Mucosa of stomach (tissue), 1 donor: ENCODE results near the gene SLC22A5.

Source experiments
- H3K27me3 ChIP-seq: one replicate; pipeline ENCODE4 v1.7.0; 2013; ENCODE audit warnings: mild to moderate bottlenecking, low read length; ENCODE audit not compliant: control insufficient read depth, insufficient read depth
- H3K36me3 ChIP-seq: one replicate; pipeline ENCODE4 v1.7.0; 2013; ENCODE audit warnings: low read length; ENCODE audit not compliant: control insufficient read depth, insufficient read depth
- H3K4me1 ChIP-seq: one replicate; pipeline ENCODE4 v1.7.0; 2013; ENCODE audit warnings: mild to moderate bottlenecking, low read length; ENCODE audit not compliant: control insufficient read depth, insufficient read depth
- H3K4me3 ChIP-seq: one replicate; pipeline ENCODE4 v1.7.0; 2013; ENCODE audit warnings: low read length
- H3K9ac ChIP-seq: one replicate; pipeline ENCODE4 v1.7.0; 2013; ENCODE audit warnings: mild to moderate bottlenecking, low read length, moderate library complexity
- H3K9me3 ChIP-seq: one replicate; pipeline ENCODE4 v1.7.0; 2013; ENCODE audit warnings: mild to moderate bottlenecking, low read length, moderate library complexity; ENCODE audit not compliant: control insufficient read depth
- donor health status: Pancreatic carcinoma.

Gene SLC22A5

GRCh38 chr5:132344775-132345514, 24.6 kb upstream of the SLC22A5 start:
- H3K27me3 ChIP-seq = no peaks in the 10 kb centered on the region
- H3K9me3 ChIP-seq = no peaks in the 10 kb centered on the region
- no peaks in the 10 kb centered on the region for H3K4me1 ChIP-seq
- H3K4me3 ChIP-seq = no peak overlapping the region
- no peaks in the 10 kb centered on the region for H3K36me3 ChIP-seq
- H3K9ac ChIP-seq = no peak overlapping the region

GRCh38 chr5:132353486-132353995, 16.0 kb upstream of the SLC22A5 start:
- Histone ChIP-seq H3K4me3 (no peak overlapping the region), H3K27me3 (no peaks in the 10 kb centered on the region), H3K36me3 (no peaks in the 10 kb centered on the region), H3K4me1 (no peaks in the 10 kb centered on the region), H3K9me3 (no peaks in the 10 kb centered on the region), H3K9ac (no peak overlapping the region)

- Histone ChIP-seq H3K9ac (no peak overlapping the region), H3K4me1 (no peaks in the 10 kb centered on the region), H3K9me3 (no peaks in the 10 kb centered on the region), H3K36me3 (no peaks in the 10 kb centered on the region), H3K4me3 (no peak overlapping the region), H3K27me3 (no peaks in the 10 kb centered on the region)
Observed at GRCh38 chr5:132354381-132355139, 14.9 kb upstream of the SLC22A5 start.

GRCh38 chr5:132355140-132355765, 14.3 kb upstream of the SLC22A5 start:
- Histone ChIP-seq H3K9ac (no peak overlapping the region), H3K27me3 (no peaks in the 10 kb centered on the region), H3K4me3 (no peak overlapping the region), H3K36me3 (no peaks in the 10 kb centered on the region), H3K9me3 (no peaks in the 10 kb centered on the region), H3K4me1 (no peaks in the 10 kb centered on the region)

- Histone ChIP-seq H3K27me3 (no peaks in the 10 kb centered on the region), H3K9ac (no peak overlapping the region), H3K4me3 (no peak overlapping the region), H3K9me3 (no peaks in the 10 kb centered on the region), H3K36me3 (no peaks in the 10 kb centered on the region), H3K4me1 (no peaks in the 10 kb centered on the region)
Observed at GRCh38 chr5:132358775-132359174, 10.7 kb upstream of the SLC22A5 start.

GRCh38 chr5:132362086-132362485, 7.4 kb upstream of the SLC22A5 start:
- no peaks in the 10 kb centered on the region for H3K27me3 ChIP-seq
- H3K9ac ChIP-seq = no peak overlapping the region
- no peak overlapping the region for H3K4me3 ChIP-seq
- H3K4me1 ChIP-seq = no peaks in the 10 kb centered on the region
- H3K9me3 ChIP-seq = no peaks in the 10 kb centered on the region
- no peaks in the 10 kb centered on the region for H3K36me3 ChIP-seq

GRCh38 chr5:132363431-132364112, 5.9 kb upstream of the SLC22A5 start:
- Histone ChIP-seq H3K27me3 (no peaks in the 10 kb centered on the region), H3K4me1 (no peaks in the 10 kb centered on the region), H3K9me3 (no peaks in the 10 kb centered on the region), H3K4me3 (no peak overlapping the region), H3K36me3 (no peaks in the 10 kb centered on the region), H3K9ac (no peak overlapping the region)

- H3K4me3 ChIP-seq = no peak overlapping the region
- H3K36me3 ChIP-seq = no peaks in the 10 kb centered on the region
- H3K4me1 ChIP-seq = no peaks in the 10 kb centered on the region
- H3K9me3 ChIP-seq = no peaks in the 10 kb centered on the region
- no peak overlapping the region for H3K9ac ChIP-seq
- H3K27me3 ChIP-seq = no peaks in the 10 kb centered on the region
Observed at GRCh38 chr5:132364319-132364718, 5.2 kb upstream of the SLC22A5 start.

- H3K4me3 ChIP-seq = no peak overlapping the region
- H3K27me3 ChIP-seq = no peaks in the 10 kb centered on the region
- no peaks in the 10 kb centered on the region for H3K36me3 ChIP-seq
- no peaks in the 10 kb centered on the region for H3K9me3 ChIP-seq
- peaks cover under 1% of the 10 kb centered on the region for H3K4me1 ChIP-seq
- no peak overlapping the region for H3K9ac ChIP-seq
Observed at GRCh38 chr5:132365213-132365612, 4.3 kb upstream of the SLC22A5 start.

- peaks cover 28% of the 10 kb centered on the region for H3K4me1 ChIP-seq
- H3K4me3 ChIP-seq = no peak overlapping the region
- no peaks in the 10 kb centered on the region for H3K36me3 ChIP-seq
- no peaks in the 10 kb centered on the region for H3K27me3 ChIP-seq
- peak overlapping the region; percentile 13 for H3K9ac ChIP-seq
- no peaks in the 10 kb centered on the region for H3K9me3 ChIP-seq
Observed at GRCh38 chr5:132368186-132368585, 1.3 kb upstream of the SLC22A5 start.

GRCh38 chr5:132369007-132369473, 470 bp upstream of the SLC22A5 start:
- no peaks in the 10 kb centered on the region for H3K36me3 ChIP-seq

More at GRCh38 chr5:132369007-132369473, 470 bp upstream of the SLC22A5 start:
- Histone ChIP-seq H3K9me3 (no peaks in the 10 kb centered on the region), H3K9ac (peak overlapping the region; percentile 87), H3K4me3 (peak overlapping the region; percentile 87), H3K27me3 (no peaks in the 10 kb centered on the region), H3K4me1 (peaks cover 30% of the 10 kb centered on the region)
